Measurements from ENCODE around the gene HFE. TPM values are rescaled to one million over a fixed set of nuclear protein-coding genes. Genes with fewer than 3 reads are reported as not detected.

The HFE gene
- polyA plus RNA-seq, 1 donor (not counting 4 experiments of a cell fraction or from before 2014, with no cell fraction given): 18.4 TPM

DNA sequence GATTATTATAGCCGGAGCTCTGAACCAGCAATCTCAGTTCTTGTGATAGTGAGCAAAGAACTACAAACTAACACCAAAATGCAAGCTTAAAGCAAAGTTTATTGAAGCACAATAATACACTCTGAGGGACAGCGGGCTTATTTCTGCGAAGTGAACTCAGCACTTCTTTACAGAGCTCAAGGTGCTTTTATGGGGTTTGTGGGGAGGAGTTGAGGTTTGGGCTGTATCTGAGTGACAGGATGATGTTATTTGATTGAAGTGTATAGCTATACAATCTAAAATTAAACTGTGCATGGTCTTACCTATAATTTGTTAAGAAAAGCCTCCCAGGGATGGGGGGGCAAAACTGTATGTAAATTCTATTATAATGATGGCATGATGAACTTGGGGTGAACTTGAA is 1.0 kb upstream of the HFE start:
- Histone ChIP-seq H2AFZ (ENCODE audit: control insufficient read depth, low read length) (no peak overlapping the region), H3K9me3 (ENCODE audit: control insufficient read depth, low read depth, low read length) (no peaks in the 10 kb centered on the region), H3K79me2 (ENCODE audit: control insufficient read depth, insufficient read depth, low read length) (no peaks in the 10 kb centered on the region), H3K4me1 (ENCODE audit: control insufficient read depth, extremely low read depth, insufficient read depth, low read length) (peaks cover 9% of the 10 kb centered on the region), H3K4me2 (ENCODE audit: control insufficient read depth, extremely low read depth, insufficient read depth, low read depth, low read length) (no peak overlapping the region), H4K20me1 (ENCODE audit: control insufficient read depth, extremely low read depth, insufficient read depth, low read length) (no peaks in the 10 kb centered on the region), H3K27me3 (ENCODE audit: control insufficient read depth, extremely low read depth, insufficient read depth, low read length) (no peaks in the 10 kb centered on the region), H3K9me1 (ENCODE audit: control insufficient read depth, extremely low read depth, insufficient read depth, low read length) (no peaks in the 10 kb centered on the region), H3K27ac (ENCODE audit: control insufficient read depth, insufficient read depth, low read length) (no peak overlapping the region), H3K4me3 (ENCODE audit: control insufficient read depth in 2 of 3, extremely low read depth in 1 of 3, insufficient read depth in 2 of 3, low read depth in 1 of 3, low read length in 3 of 3) (no peak overlapping the region), H3K9ac (ENCODE audit: control insufficient read depth, extremely low read depth, insufficient read depth, low read length) (no peak overlapping the region), H3K36me3 (ENCODE audit: control insufficient read depth in 2 of 2, extremely low read depth in 1 of 2, insufficient read depth in 2 of 2, low read length in 2 of 2) (peaks cover 0 to 2% of the 10 kb centered on the region in 2 experiments)
- DNase-seq (ENCODE audit: low read depth, low spot score): no peak
- dilution Hi-C loops (cut with MboI; ENCODE audit: extremely low pct_ligation_motif_present, low sequenced_read_pairs): no loop called here
- TF ChIP-seq EZH2 (IDR thresholded peaks at IDR 0.05; ENCODE audit: low read length): no peak
- TF ChIP-seq CTCF (optimal IDR thresholded peaks at IDR 0.05 in 1 of 3, IDR thresholded peaks at IDR 0.05 in 1 of 3, conservative IDR thresholded peaks at IDR 0.05 in 1 of 3; ENCODE audit: extremely low read depth in 1 of 3, insufficient read depth in 2 of 3, low read length in 3 of 3): no peak
- FAIRE-seq: no peak

DNA sequence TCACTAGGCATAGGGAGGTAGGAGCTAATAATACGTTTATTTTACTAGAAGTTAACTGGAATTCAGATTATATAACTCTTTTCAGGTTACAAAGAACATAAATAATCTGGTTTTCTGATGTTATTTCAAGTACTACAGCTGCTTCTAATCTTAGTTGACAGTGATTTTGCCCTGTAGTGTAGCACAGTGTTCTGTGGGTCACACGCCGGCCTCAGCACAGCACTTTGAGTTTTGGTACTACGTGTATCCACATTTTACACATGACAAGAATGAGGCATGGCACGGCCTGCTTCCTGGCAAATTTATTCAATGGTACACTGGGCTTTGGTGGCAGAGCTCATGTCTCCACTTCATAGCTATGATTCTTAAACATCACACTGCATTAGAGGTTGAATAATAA is 1.1 kb downstream of the HFE start:
- H3K9me3 ChIP-seq (ENCODE audit: control insufficient read depth, low read depth, low read length): no peaks in the 10 kb centered on the region
- no peaks in the 10 kb centered on the region for H3K9me1 ChIP-seq (ENCODE audit: control insufficient read depth, extremely low read depth, insufficient read depth, low read length)
- H4K20me1 ChIP-seq (ENCODE audit: control insufficient read depth, extremely low read depth, insufficient read depth, low read length): no peaks in the 10 kb centered on the region
- peak overlapping the region; percentile 93 for H2AFZ ChIP-seq (ENCODE audit: control insufficient read depth, low read length)
- H3K27me3 ChIP-seq (ENCODE audit: control insufficient read depth, extremely low read depth, insufficient read depth, low read length): no peaks in the 10 kb centered on the region
- FAIRE-seq: no peak
- peak overlapping the region; percentile 82 for H3K27ac ChIP-seq (ENCODE audit: control insufficient read depth, insufficient read depth, low read length)
- peaks cover 9% of the 10 kb centered on the region for H3K4me1 ChIP-seq (ENCODE audit: control insufficient read depth, extremely low read depth, insufficient read depth, low read length)
- H3K79me2 ChIP-seq (ENCODE audit: control insufficient read depth, insufficient read depth, low read length): no peaks in the 10 kb centered on the region
- peaks cover 4 to 6% of the 10 kb centered on the region in 2 experiments for H3K36me3 ChIP-seq (ENCODE audit: control insufficient read depth in 2 of 2, extremely low read depth in 1 of 2, insufficient read depth in 2 of 2, low read length in 2 of 2)
- H3K9ac ChIP-seq (ENCODE audit: control insufficient read depth, extremely low read depth, insufficient read depth, low read length): peak overlapping the region; percentile 88
- H3K4me3 ChIP-seq (ENCODE audit: control insufficient read depth in 2 of 3, extremely low read depth in 1 of 3, insufficient read depth in 2 of 3, low read depth in 1 of 3, low read length in 3 of 3): peak overlapping the region; percentile 66 to 93 (median 85)
- DNase-seq (ENCODE audit: low read depth, low spot score): no peak
- H3K4me2 ChIP-seq (ENCODE audit: control insufficient read depth, extremely low read depth, insufficient read depth, low read depth, low read length): peak overlapping the region; percentile 98
- no peak for TF ChIP-seq EZH2 (IDR thresholded peaks at IDR 0.05; ENCODE audit: low read length)
- TF ChIP-seq CTCF (optimal IDR thresholded peaks at IDR 0.05 in 1 of 3, IDR thresholded peaks at IDR 0.05 in 1 of 3, conservative IDR thresholded peaks at IDR 0.05 in 1 of 3; ENCODE audit: extremely low read depth in 1 of 3, insufficient read depth in 2 of 3, low read length in 3 of 3): no peak
- dilution Hi-C loops (cut with MboI; ENCODE audit: extremely low pct_ligation_motif_present, low sequenced_read_pairs): no loop called here

Measured in keratinocyte (primary cell).